H9 (cell line): ENCODE data around the gene PRRG3. TPM values are rescaled to one million over a fixed set of nuclear protein-coding genes. Genes with fewer than 3 reads are reported as not detected.

Experiments
- DNase-seq: peaks from one replicate; pipeline ENCODE4 v3.0.0-alpha.2; 2017
- H2AFZ ChIP-seq: one replicate; pipeline ENCODE4 v1.6.1; 2013; ENCODE audit warnings: mild to moderate bottlenecking, low read length, control low read depth, moderate library complexity
- H2AK5ac ChIP-seq: 2 replicates; pipeline ENCODE4 v1.6.1; 2013; ENCODE audit warnings: low read length, control low read depth, mixed read lengths; ENCODE audit not compliant: insufficient read length
- H2BK120ac ChIP-seq: one replicate; pipeline ENCODE4 v1.6.1; 2013; ENCODE audit warnings: low read depth, mild to moderate bottlenecking, low read length, control low read depth, inconsistent platforms; ENCODE audit not compliant: poor library complexity, severe bottlenecking
- H2BK12ac ChIP-seq: 2 replicates; pipeline ENCODE4 v1.6.1; 2013; ENCODE audit warnings: low read length, control low read depth, mixed read lengths, low read depth; ENCODE audit not compliant: insufficient read length
- H2BK15ac ChIP-seq: 2 replicates; pipeline ENCODE4 v1.6.1; 2013; ENCODE audit warnings: low read depth, low read length, control low read depth
- H2BK20ac ChIP-seq: one replicate; pipeline ENCODE4 v1.6.1; 2013; ENCODE audit warnings: low read depth, mild to moderate bottlenecking, low read length, control low read depth, inconsistent platforms; ENCODE audit not compliant: poor library complexity, severe bottlenecking
- H2BK5ac ChIP-seq: 2 replicates; pipeline ENCODE4 v1.6.1; 2013; ENCODE audit warnings: low read length, control low read depth, mixed read lengths; ENCODE audit not compliant: insufficient read length
- H3K14ac ChIP-seq: 2 replicates; pipeline ENCODE4 v1.6.1; 2013; ENCODE audit warnings: low read length, control low read depth; ENCODE audit not compliant: insufficient read depth
- H3K18ac ChIP-seq: 2 replicates; pipeline ENCODE4 v1.6.1; 2013; ENCODE audit warnings: low read depth, mild to moderate bottlenecking, mixed read lengths, low read length, control low read depth; ENCODE audit not compliant: insufficient read length
- H3K23ac ChIP-seq: 2 replicates; pipeline ENCODE4 v1.6.1; 2013; ENCODE audit warnings: low read length, control low read depth, mixed read lengths, low read depth; ENCODE audit not compliant: insufficient read length
- H3K23me2 ChIP-seq: 2 replicates; pipeline ENCODE4 v1.6.1; 2013; ENCODE audit warnings: low read depth, mild to moderate bottlenecking, mixed read lengths, low read length, control low read depth; ENCODE audit not compliant: insufficient read length, poor library complexity, severe bottlenecking
- H3K27ac ChIP-seq: 2 replicates; pipeline ENCODE4 v1.5.1; 2013; ENCODE audit warnings: low read length, control low read depth, mixed read lengths, low read depth; ENCODE audit not compliant: insufficient read length
- H3K27me3 ChIP-seq: 2 replicates; pipeline ENCODE4 v1.6.1; 2013; ENCODE audit warnings: low read length, control low read depth, inconsistent platforms; ENCODE audit not compliant: insufficient read depth
- H3K4ac ChIP-seq: 2 replicates; pipeline ENCODE4 v1.6.1; 2013; ENCODE audit warnings: low read depth, mild to moderate bottlenecking, control low read depth, inconsistent platforms, low read length, moderate library complexity
- H3K4me1 ChIP-seq: 2 replicates; pipeline ENCODE4 v1.6.1; 2013; ENCODE audit warnings: low read length, control low read depth, inconsistent platforms; ENCODE audit not compliant: insufficient read depth
- H3K4me2 ChIP-seq: 2 replicates; pipeline ENCODE4 v1.6.1; 2013; ENCODE audit warnings: low read length, control low read depth, mixed read lengths; ENCODE audit not compliant: insufficient read length, insufficient read depth
- H3K56ac ChIP-seq: 2 replicates; pipeline ENCODE4 v1.6.1; 2013; ENCODE audit warnings: low read depth, mild to moderate bottlenecking, mixed read lengths, low read length, control low read depth; ENCODE audit not compliant: insufficient read length
- H3K79me1 ChIP-seq: 2 replicates; pipeline ENCODE4 v1.6.1; 2013; ENCODE audit warnings: low read depth, mild to moderate bottlenecking, moderate library complexity, low read length, control low read depth, inconsistent platforms; ENCODE audit not compliant: insufficient read depth, poor library complexity, severe bottlenecking
- H3K79me2 ChIP-seq: 2 replicates; pipeline ENCODE4 v1.6.1; 2013; ENCODE audit warnings: low read length, control low read depth, inconsistent platforms; ENCODE audit not compliant: insufficient read depth
- H3K9ac ChIP-seq: 2 replicates; pipeline ENCODE4 v1.6.1; 2013; ENCODE audit warnings: low read length, control low read depth, mixed read lengths; ENCODE audit not compliant: insufficient read length; ENCODE audit errors: extremely low read depth
- H3K9me3 ChIP-seq: one replicate; pipeline ENCODE4 v1.6.1; 2013; ENCODE audit warnings: low read depth, low read length, inconsistent platforms; ENCODE audit not compliant: control insufficient read depth
- H3T11ph ChIP-seq: one replicate; pipeline ENCODE4 v1.6.1; 2013; ENCODE audit warnings: mild to moderate bottlenecking, low read length, control low read depth, inconsistent platforms
- H4K20me1 ChIP-seq: one replicate; pipeline ENCODE4 v1.6.1; 2013; ENCODE audit not compliant: control insufficient read depth, insufficient read length, insufficient read depth
- H4K5ac ChIP-seq: 2 replicates; pipeline ENCODE4 v1.6.1; 2013; ENCODE audit warnings: low read depth, mild to moderate bottlenecking, mixed read lengths, low read length, control low read depth; ENCODE audit not compliant: insufficient read length
- H4K8ac ChIP-seq: replicated peaks from 2 replicates; pipeline ENCODE4 v1.6.1; 2013; ENCODE audit warnings: low read length, control low read depth, mixed read lengths, low read depth; ENCODE audit not compliant: insufficient read length
- H4K91ac ChIP-seq: 2 replicates; pipeline ENCODE4 v1.6.1; 2013; ENCODE audit warnings: low read depth, mild to moderate bottlenecking, moderate library complexity, mixed read lengths, low read length, control low read depth; ENCODE audit not compliant: insufficient read length
- H3K27ac Mint-ChIP-seq, 3 experiments: 2 replicates in 2 of 3; 3 replicates in 1 of 3; pipeline ENCODE4 v1.8.0; 2020 to 2021; ENCODE audit warnings: mixed read lengths in 3 of 3, mild to moderate bottlenecking in 1 of 3, moderate library complexity in 1 of 3
- H3K27me3 Mint-ChIP-seq: 2 replicates; pipeline ENCODE4 v1.8.0; 2021; ENCODE audit warnings: low read depth, mild to moderate bottlenecking, moderate library complexity, mixed read lengths
- H3K36me3 Mint-ChIP-seq, 3 experiments: 2 replicates in 2 of 3; 3 replicates in 1 of 3; pipeline ENCODE4 v1.8.0; 2020 to 2021; ENCODE audit warnings: low read depth in 3 of 3, mixed read lengths in 3 of 3; ENCODE audit not compliant: insufficient read depth in 1 of 3
- H3K4me1 Mint-ChIP-seq, 2 experiments: 2 replicates each; pipeline ENCODE4 v1.8.0; 2020; ENCODE audit warnings: mixed read lengths in 2 of 2
- H3K4me3 Mint-ChIP-seq, 2 experiments: 2 replicates in 1 of 2; 3 replicates in 1 of 2; pipeline ENCODE4 v1.8.0; 2020 to 2021; ENCODE audit warnings: mild to moderate bottlenecking in 2 of 2, mixed read lengths in 2 of 2, moderate library complexity in 1 of 2
- H3K9me3 Mint-ChIP-seq, 2 experiments: 2 replicates in 1 of 2; 3 replicates in 1 of 2; pipeline ENCODE4 v1.8.0; 2020; ENCODE audit warnings: mild to moderate bottlenecking in 2 of 2, mixed read lengths in 2 of 2, moderate library complexity in 1 of 2
- CTCF ChIP-seq: fragments of 200-600 bp; sonication (generic); conservative IDR thresholded peaks from 3 replicates; pipeline ENCODE4 v1.8.0; 2021; ENCODE audit warnings: antibody characterized with exemption, mild to moderate bottlenecking
- WGBS: extraction: QIAGEN DNeasy Blood & Tissue Kit; methylation state at CpG from one replicate; pipeline ENCODE4 v1.1.7; 2013; ENCODE audit warnings: missing lambda C conversion rate, low lambda C conversion rate, mixed read lengths; ENCODE audit not compliant: insufficient read length; ENCODE audit errors: extremely low coverage; 5-methylcytosine and 5-hydroxymethylcytosine counted together
- total RNA-seq: library from RNA; stranded (reverse); gene quantifications from 2 replicates; pipeline ENCODE4 v1.2.1, GENCODE V29; 2021

PRRG3 gene
- total RNA-seq, 1 experiment from 2014 or later, result 4.9 TPM

- H3K18ac ChIP-seq, result no peak overlapping the region
- peaks cover 70 to 81% of the 10 kb centered on the region in 2 experiments for H3K9me3 Mint-ChIP-seq
- H3K9ac ChIP-seq, result no peak overlapping the region
- no peaks in the 10 kb centered on the region for H4K20me1 ChIP-seq
- H4K91ac ChIP-seq, result no peak overlapping the region
- no peak for DNase-seq
- no CpG with 5 or more reads among the region's 4 CpGs for WGBS
- H3K36me3 Mint-ChIP-seq, result peaks cover 0 to 1% (median 0%) of the 10 kb centered on the region in 3 experiments; a peak in 4 of 7 replicates
- H3K27me3 Mint-ChIP-seq, result peaks cover 15% of the 10 kb centered on the region
- no peaks in the 10 kb centered on the region for H3K79me1 ChIP-seq
- H3K4me1 ChIP-seq, result no peaks in the 10 kb centered on the region; the same call in 1 of the 2 replicates
- H3K4me3 Mint-ChIP-seq, result no peak overlapping the region
- H3K4me2 ChIP-seq, result no peak overlapping the region
- no peak overlapping the region for H3K27ac Mint-ChIP-seq
- peaks cover 60% of the 10 kb centered on the region for H3K9me3 ChIP-seq
- H2BK15ac ChIP-seq, result no peak overlapping the region
- H4K8ac ChIP-seq, result no peak overlapping the region
- no peak overlapping the region for H3K27ac ChIP-seq
- no peak overlapping the region for H3K23ac ChIP-seq
- H2AK5ac ChIP-seq, result no peak overlapping the region
- H2AFZ ChIP-seq, result no peak overlapping the region
- H3K4ac ChIP-seq, result no peak overlapping the region
- peaks cover 3 to 6% of the 10 kb centered on the region in 2 experiments for H3K4me1 Mint-ChIP-seq
- no peak overlapping the region for H2BK5ac ChIP-seq
- H3K56ac ChIP-seq, result no peak overlapping the region
- no peak overlapping the region for H2BK12ac ChIP-seq
- no peak overlapping the region for H4K5ac ChIP-seq
- no peaks in the 10 kb centered on the region for H3K23me2 ChIP-seq
- H3T11ph ChIP-seq, result no peak overlapping the region
- no peaks in the 10 kb centered on the region for H3K79me2 ChIP-seq
- no peak overlapping the region for H2BK20ac ChIP-seq
- no peak overlapping the region for H2BK120ac ChIP-seq
- no peak for TF ChIP-seq CTCF
- no peaks in the 10 kb centered on the region for H3K27me3 ChIP-seq
- H3K14ac ChIP-seq, result no peak overlapping the region
Measured at GRCh38 chrX:151701071-151701470, 5.8 kb downstream of the PRRG3 start.
